Keratinocyte (primary cell): Measurements from ENCODE around the gene WDFY2.

Experiments
- EZH2 ChIP-seq: IDR thresholded peaks from one replicate; pipeline ENCODE4 v1.6.1; 2012; ENCODE audit warnings: inconsistent platforms, mild to moderate bottlenecking, low read length, moderate library complexity
- TF ChIP-seq, protein P1 (sequence below), 3 experiments: IDR thresholded peaks in 1 of 3; conservative IDR thresholded peaks in 1 of 3; optimal IDR thresholded peaks in 1 of 3; 2 replicates in 2 of 3; 3 replicates in 1 of 3; pipeline versions ENCODE3 to v1.5.1; 2011; ENCODE audit warnings: low read length in 3 of 3, mild to moderate bottlenecking in 3 of 3, moderate library complexity in 2 of 3, control low read depth in 1 of 3, inconsistent platforms in 1 of 3; ENCODE audit not compliant: insufficient read depth in 2 of 3; ENCODE audit errors: extremely low read depth in 1 of 3

DNA sequence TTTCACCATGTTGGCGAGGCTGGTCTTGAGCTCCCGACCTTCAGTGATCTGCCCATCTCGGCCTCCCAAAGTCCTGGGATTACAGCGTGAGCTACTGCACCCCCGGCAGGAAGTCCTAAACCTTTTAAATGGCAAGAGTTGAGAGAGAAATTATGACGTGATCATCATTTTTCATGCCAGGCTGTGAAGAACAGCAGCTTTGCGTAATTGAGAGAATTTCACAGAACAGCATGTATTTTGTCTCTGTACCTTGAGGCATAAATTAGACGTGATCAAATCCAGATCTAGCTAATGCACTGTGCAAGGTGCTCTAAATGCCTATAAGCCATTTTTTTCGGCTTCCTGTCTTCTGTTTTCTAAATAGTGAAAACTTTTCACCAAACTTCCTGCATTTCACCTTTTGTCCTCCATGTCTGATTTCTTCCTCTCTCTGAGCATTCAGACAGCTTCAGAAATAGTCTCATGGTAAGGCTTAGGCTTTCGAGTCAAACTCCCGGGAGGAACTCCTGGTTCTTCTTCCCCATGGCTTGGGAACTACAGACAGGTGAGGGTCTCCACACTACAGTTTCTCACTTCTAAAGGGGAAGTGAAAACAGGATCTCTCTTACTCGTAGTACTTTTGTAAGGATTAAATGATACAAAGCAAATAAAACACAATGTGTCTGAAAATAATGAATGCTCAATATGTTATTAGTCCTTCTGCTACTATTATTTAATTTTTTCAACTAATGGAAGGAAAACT lies 51.0 kb downstream of the WDFY2 start:
- TF ChIP-seq, protein P1, sequence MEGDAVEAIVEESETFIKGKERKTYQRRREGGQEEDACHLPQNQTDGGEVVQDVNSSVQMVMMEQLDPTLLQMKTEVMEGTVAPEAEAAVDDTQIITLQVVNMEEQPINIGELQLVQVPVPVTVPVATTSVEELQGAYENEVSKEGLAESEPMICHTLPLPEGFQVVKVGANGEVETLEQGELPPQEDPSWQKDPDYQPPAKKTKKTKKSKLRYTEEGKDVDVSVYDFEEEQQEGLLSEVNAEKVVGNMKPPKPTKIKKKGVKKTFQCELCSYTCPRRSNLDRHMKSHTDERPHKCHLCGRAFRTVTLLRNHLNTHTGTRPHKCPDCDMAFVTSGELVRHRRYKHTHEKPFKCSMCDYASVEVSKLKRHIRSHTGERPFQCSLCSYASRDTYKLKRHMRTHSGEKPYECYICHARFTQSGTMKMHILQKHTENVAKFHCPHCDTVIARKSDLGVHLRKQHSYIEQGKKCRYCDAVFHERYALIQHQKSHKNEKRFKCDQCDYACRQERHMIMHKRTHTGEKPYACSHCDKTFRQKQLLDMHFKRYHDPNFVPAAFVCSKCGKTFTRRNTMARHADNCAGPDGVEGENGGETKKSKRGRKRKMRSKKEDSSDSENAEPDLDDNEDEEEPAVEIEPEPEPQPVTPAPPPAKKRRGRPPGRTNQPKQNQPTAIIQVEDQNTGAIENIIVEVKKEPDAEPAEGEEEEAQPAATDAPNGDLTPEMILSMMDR (optimal IDR thresholded peaks at IDR 0.05 in 1 of 3, IDR thresholded peaks at IDR 0.05 in 1 of 3, conservative IDR thresholded peaks at IDR 0.05 in 1 of 3; ENCODE audit: extremely low read depth in 1 of 3, insufficient read depth in 2 of 3, low read length in 3 of 3): no peak
- TF ChIP-seq EZH2: no peak
